HepG2 (cell line): ENCODE measurements around the gene VDAC1. TPM values are rescaled to one million over a fixed set of nuclear protein-coding genes. Genes with fewer than 3 reads are reported as not detected.
A peak's percentile ranks its signal among the peaks of the same experiment; 100 is the strongest.

ENCODE experiments used
- FOXP1 ChIP-seq, 2 experiments: fragments of 450-650 bp in 1 of 2; IDR thresholded peaks; 2 replicates each; pipeline ENCODE4 v1.6.1; 2017 to 2018; ENCODE audit warnings: antibody characterized with exemption in 1 of 2
- HDAC6 ChIP-seq: fragments of 200-600 bp; sonication (generic); IDR thresholded peaks from 2 replicates; pipeline ENCODE4 v1.7.0; 2017; ENCODE audit warnings: mild to moderate bottlenecking, antibody characterized with exemption, low read length, low read depth
- KLF12 ChIP-seq: sonication (generic); formaldehyde crosslinking; IDR thresholded peaks from 2 replicates; pipeline ENCODE4 v1.4.0; 2020; ENCODE audit warnings: missing genetic modification reagents, borderline replicate concordance
- POLR2A ChIP-seq, 2 experiments: IDR thresholded peaks; 2 replicates each; pipeline ENCODE4 v1.6.1; 2011; ENCODE audit warnings: low read depth in 2 of 2, low read length in 2 of 2, mild to moderate bottlenecking in 1 of 2, moderate library complexity in 1 of 2; ENCODE audit not compliant: insufficient read depth in 1 of 2
- POLR2AphosphoS2 ChIP-seq: IDR thresholded peaks from 2 replicates; pipeline ENCODE4 v1.6.1; 2011; ENCODE audit warnings: low read depth, low read length, improper control_type of control experiment
- TMF1 ChIP-seq: sonication (generic); formaldehyde crosslinking; IDR thresholded peaks from 2 replicates; pipeline ENCODE4 v1.8.1; 2022; ENCODE audit warnings: low read depth, missing genetic modification reagents
- U2AF1 ChIP-seq: fragments of 200-400 bp; formaldehyde crosslinking; optimal IDR thresholded peaks from 2 replicates; pipeline ENCODE3; 2017; ENCODE audit warnings: mild to moderate bottlenecking, low read depth, low read length
- YEATS4 ChIP-seq: sonication (generic); formaldehyde crosslinking; IDR thresholded peaks from 2 replicates; pipeline ENCODE4 v1.4.0; 2020; ENCODE audit warnings: missing genetic modification reagents, borderline replicate concordance
- ZBTB7B ChIP-seq: sonication (generic); formaldehyde crosslinking; IDR thresholded peaks from 2 replicates; pipeline ENCODE4 v1.4.0; 2020; ENCODE audit warnings: missing genetic modification reagents
- ZNF160 ChIP-seq: sonication (generic); formaldehyde crosslinking; IDR thresholded peaks from 2 replicates; pipeline ENCODE4 v1.8.0; 2022; ENCODE audit warnings: mild to moderate bottlenecking, inconsistent platforms, missing genetic modification reagents
- ZNF282 ChIP-seq: fragments of 450-650 bp; IDR thresholded peaks from 2 replicates; pipeline ENCODE4 v1.6.1; 2018; ENCODE audit not compliant: partially characterized antibody
- ZNF572 ChIP-seq: sonication (generic); formaldehyde crosslinking; IDR thresholded peaks from 2 replicates; pipeline ENCODE4 v1.5.1; 2020; ENCODE audit warnings: mild to moderate bottlenecking, missing genetic modification reagents
- ZSCAN21 ChIP-seq: sonication (generic); formaldehyde crosslinking; IDR thresholded peaks from 2 replicates; pipeline ENCODE4 v1.8.0; 2022; ENCODE audit warnings: mild to moderate bottlenecking, missing genetic modification reagents, moderate library complexity, borderline replicate concordance
- ZSCAN30 ChIP-seq: sonication (generic); formaldehyde crosslinking; IDR thresholded peaks from 2 replicates; pipeline ENCODE4 v1.5.0; 2020; ENCODE audit warnings: mild to moderate bottlenecking, missing genetic modification reagents
- polyA plus RNA-seq, 8 experiments: library from polyadenylated mRNA; depleted of rRNA in 3 of 8; stranded (reverse) in 7 of 8; unstranded in 1 of 8; fragments of >200 nt; fragmentation: Illumina TruSeq in 4 of 8; extraction: Trizol in 4 of 8; gene quantifications; 2 replicates each; pipeline versions ENCODE4 v1.2.1 to v1.2.3, GENCODE V29; 2011 to 2016; ENCODE audit warnings: low read depth in 4 of 8, missing spikeins in 1 of 8, mixed read lengths in 1 of 8; ENCODE audit not compliant: insufficient read depth in 1 of 8
- total RNA-seq, 5 experiments: library from RNA; depleted of rRNA; stranded (reverse); fragments of >200 nt; fragmentation: Illumina TruSeq; extraction: Trizol; gene quantifications; 2 replicates each; pipeline ENCODE4 v1.2.3, GENCODE V29; 2016; ENCODE audit warnings: low read depth in 1 of 5
- TF ChIP-seq, protein P1 (sequence below): sonication (generic); formaldehyde crosslinking; IDR thresholded peaks from 2 replicates; pipeline ENCODE4 v1.8.0; 2022; ENCODE audit warnings: missing genetic modification reagents, low read depth, mild to moderate bottlenecking, borderline replicate concordance
- TF ChIP-seq, protein P2 (sequence below): sonication (generic); formaldehyde crosslinking; IDR thresholded peaks from 2 replicates; pipeline ENCODE4 v1.5.0; 2020; ENCODE audit warnings: missing genetic modification reagents, mild to moderate bottlenecking, borderline replicate concordance
- TF ChIP-seq, protein P3 (sequence below): sonication (generic); formaldehyde crosslinking; IDR thresholded peaks from 2 replicates; pipeline ENCODE4 v1.4.0; 2020; ENCODE audit warnings: missing genetic modification reagents
- TF ChIP-seq, protein P4 (sequence below): sonication (generic); formaldehyde crosslinking; IDR thresholded peaks from 2 replicates; pipeline ENCODE4 v1.4.0; 2020; ENCODE audit warnings: mild to moderate bottlenecking, missing genetic modification reagents

The VDAC1 gene
- total and polyA plus RNA-seq, 2 of the 13 experiments (the other 11 are each of a cell fraction or from before 2014, with no cell fraction given): 112 to 380 TPM

DNA sequence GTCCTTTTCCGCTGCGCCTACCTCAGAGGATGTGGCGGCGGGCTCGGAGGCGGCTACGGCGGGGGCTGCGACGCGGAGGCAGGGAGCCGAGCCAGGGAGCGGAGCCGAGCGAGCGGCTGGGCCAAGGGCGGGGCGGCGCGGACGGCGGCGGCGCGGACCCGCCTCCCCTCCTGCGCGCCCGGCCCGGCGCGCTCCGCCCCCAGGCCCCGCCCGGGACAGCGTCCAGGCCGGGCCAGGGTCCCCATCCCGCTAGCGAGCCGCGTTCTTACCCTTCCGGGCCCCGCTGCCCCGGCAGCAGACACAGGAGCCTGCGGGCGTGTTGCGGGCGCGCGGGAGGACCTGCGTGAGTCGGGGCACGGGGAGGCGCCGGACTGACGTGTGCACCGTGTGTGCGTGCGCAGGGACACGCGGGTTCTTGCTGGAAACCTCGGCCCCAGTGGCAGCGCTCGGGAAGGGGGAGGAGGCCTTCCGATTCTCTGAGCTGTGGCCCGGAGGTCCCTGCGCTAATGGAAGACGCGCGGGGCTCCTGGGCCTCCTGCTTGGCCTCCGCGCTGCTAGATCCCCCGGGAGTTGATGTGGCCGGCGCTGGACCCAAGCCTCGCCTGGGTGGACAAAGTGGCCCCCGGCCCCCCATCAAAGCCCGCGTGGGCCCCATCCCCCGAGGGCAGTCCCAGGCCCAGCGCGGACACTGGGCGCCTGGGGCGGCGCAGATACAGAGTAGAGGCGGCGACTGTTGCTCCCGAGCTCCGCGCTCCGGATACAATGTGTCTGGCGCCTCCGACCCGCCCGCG, at the start of gene VDAC1 (continued):
- no peak for TF ChIP-seq KLF12
- peak; percentile 76 for TF ChIP-seq YEATS4
- TF ChIP-seq, protein P1, sequence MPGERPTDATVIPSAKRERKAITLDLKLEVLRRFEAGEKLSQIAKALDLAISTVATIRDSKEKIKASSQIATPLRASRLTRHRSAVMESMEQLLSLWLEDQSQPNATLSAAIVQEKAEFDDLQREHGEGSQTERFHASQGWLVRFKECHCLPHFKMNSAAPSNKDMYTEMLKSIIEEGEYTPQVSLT (CRISPR knock-in tag): no peak
- TF ChIP-seq FOXP1 (IDR thresholded peaks at IDR 0.05): no peak
- 0 out of 2 replicates have a peak, but pooled peaks have one; percentile 13 for TF ChIP-seq FOXP1 (CRISPR knock-in tag; IDR thresholded peaks at IDR 0.05)
- 0 out of 2 replicates have a peak, but pooled peaks have one; percentile 75 for TF ChIP-seq ZBTB7B
- TF ChIP-seq ZNF282: no peak
- TF ChIP-seq, protein P2, sequence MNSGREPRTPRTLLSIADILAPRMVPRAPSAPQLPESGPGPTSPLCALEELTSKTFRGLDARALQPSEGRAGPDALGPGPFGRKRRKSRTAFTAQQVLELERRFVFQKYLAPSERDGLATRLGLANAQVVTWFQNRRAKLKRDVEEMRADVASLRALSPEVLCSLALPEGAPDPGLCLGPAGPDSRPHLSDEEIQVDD (CRISPR knock-in tag): no peak
- no peak for TF ChIP-seq ZNF572 (CRISPR knock-in tag)
- 0 out of 2 replicates have a peak, but pooled peaks have one; percentile 14 for TF ChIP-seq POLR2AphosphoS2
- peak; percentile 88; the same call in 1 of the 2 replicates for TF ChIP-seq ZSCAN21 (CRISPR knock-in tag)
- no peak for TF ChIP-seq U2AF1
- no peak for TF ChIP-seq HDAC6
- peak in 1 of 2 experiments; percentile 68; a peak in 1 of 4 replicates for TF ChIP-seq POLR2A (IDR thresholded peaks at IDR 0.05; ENCODE audit: insufficient read depth in 1 of 2, low read depth in 2 of 2, low read length in 2 of 2)
- TF ChIP-seq, protein P3, sequence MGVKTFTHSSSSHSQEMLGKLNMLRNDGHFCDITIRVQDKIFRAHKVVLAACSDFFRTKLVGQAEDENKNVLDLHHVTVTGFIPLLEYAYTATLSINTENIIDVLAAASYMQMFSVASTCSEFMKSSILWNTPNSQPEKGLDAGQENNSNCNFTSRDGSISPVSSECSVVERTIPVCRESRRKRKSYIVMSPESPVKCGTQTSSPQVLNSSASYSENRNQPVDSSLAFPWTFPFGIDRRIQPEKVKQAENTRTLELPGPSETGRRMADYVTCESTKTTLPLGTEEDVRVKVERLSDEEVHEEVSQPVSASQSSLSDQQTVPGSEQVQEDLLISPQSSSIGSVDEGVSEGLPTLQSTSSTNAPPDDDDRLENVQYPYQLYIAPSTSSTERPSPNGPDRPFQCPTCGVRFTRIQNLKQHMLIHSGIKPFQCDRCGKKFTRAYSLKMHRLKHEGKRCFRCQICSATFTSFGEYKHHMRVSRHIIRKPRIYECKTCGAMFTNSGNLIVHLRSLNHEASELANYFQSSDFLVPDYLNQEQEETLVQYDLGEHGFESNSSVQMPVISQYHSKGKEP (CRISPR knock-in tag): peak; percentile 24; the same call in 1 of the 2 replicates
- TF ChIP-seq, protein P4, sequence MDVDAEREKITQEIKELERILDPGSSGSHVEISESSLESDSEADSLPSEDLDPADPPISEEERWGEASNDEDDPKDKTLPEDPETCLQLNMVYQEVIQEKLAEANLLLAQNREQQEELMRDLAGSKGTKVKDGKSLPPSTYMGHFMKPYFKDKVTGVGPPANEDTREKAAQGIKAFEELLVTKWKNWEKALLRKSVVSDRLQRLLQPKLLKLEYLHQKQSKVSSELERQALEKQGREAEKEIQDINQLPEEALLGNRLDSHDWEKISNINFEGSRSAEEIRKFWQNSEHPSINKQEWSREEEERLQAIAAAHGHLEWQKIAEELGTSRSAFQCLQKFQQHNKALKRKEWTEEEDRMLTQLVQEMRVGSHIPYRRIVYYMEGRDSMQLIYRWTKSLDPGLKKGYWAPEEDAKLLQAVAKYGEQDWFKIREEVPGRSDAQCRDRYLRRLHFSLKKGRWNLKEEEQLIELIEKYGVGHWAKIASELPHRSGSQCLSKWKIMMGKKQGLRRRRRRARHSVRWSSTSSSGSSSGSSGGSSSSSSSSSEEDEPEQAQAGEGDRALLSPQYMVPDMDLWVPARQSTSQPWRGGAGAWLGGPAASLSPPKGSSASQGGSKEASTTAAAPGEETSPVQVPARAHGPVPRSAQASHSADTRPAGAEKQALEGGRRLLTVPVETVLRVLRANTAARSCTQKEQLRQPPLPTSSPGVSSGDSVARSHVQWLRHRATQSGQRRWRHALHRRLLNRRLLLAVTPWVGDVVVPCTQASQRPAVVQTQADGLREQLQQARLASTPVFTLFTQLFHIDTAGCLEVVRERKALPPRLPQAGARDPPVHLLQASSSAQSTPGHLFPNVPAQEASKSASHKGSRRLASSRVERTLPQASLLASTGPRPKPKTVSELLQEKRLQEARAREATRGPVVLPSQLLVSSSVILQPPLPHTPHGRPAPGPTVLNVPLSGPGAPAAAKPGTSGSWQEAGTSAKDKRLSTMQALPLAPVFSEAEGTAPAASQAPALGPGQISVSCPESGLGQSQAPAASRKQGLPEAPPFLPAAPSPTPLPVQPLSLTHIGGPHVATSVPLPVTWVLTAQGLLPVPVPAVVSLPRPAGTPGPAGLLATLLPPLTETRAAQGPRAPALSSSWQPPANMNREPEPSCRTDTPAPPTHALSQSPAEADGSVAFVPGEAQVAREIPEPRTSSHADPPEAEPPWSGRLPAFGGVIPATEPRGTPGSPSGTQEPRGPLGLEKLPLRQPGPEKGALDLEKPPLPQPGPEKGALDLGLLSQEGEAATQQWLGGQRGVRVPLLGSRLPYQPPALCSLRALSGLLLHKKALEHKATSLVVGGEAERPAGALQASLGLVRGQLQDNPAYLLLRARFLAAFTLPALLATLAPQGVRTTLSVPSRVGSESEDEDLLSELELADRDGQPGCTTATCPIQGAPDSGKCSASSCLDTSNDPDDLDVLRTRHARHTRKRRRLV: 0 out of 2 replicates have a peak, but pooled peaks have one; percentile 5
- peak; percentile 81; the same call in 1 of the 2 replicates for TF ChIP-seq ZNF160 (CRISPR knock-in tag)
- TF ChIP-seq ZSCAN30 (CRISPR knock-in tag): no peak
- peak; percentile 44 for TF ChIP-seq TMF1 (CRISPR knock-in tag)
